GM18499 (cell line): ENCODE measurements around the gene SLC7A14.

Source experiments
- ATAC-seq: cut with Tn5 transposase; IDR thresholded peaks from one replicate; pipeline ENCODE4 v1.9.1; 2021; ENCODE audit warnings: moderate number of reproducible peaks; ENCODE audit not compliant: insufficient read depth, unreplicated experiment

The SLC7A14 gene

GRCh38 chr3:170437696-170438407, 148.0 kb downstream of the SLC7A14 start:
- no peak for ATAC-seq

- no peak for ATAC-seq
These were observed 148.7 kb downstream of the SLC7A14 start for GRCh38 chr3:170437176-170437575.

GRCh38 chr3:170436697-170437096, 149.2 kb downstream of the SLC7A14 start:
- no peak for ATAC-seq

GRCh38 chr3:170432416-170432815, 153.5 kb downstream of the SLC7A14 start:
- no peak for ATAC-seq

GRCh38 chr3:170431054-170431453, 154.8 kb downstream of the SLC7A14 start:
- ATAC-seq = no peak

GRCh38 chr3:170429050-170429449, 156.8 kb downstream of the SLC7A14 start:
- peak; percentile 53 for ATAC-seq

- ATAC-seq = no peak
These were observed 157.8 kb downstream of the SLC7A14 start for GRCh38 chr3:170428095-170428494.

- ATAC-seq = no peak
These were observed 159.6 kb downstream of the SLC7A14 start for GRCh38 chr3:170426240-170426797.

- no peak for ATAC-seq
These were observed 160.2 kb downstream of the SLC7A14 start for GRCh38 chr3:170425491-170426239.

- no peak for ATAC-seq
These were observed 161.0 kb downstream of the SLC7A14 start for GRCh38 chr3:170424879-170425278.

GRCh38 chr3:170423001-170423615, 162.8 kb downstream of the SLC7A14 start:
- ATAC-seq = no peak

GRCh38 chr3:170421758-170422157, 164.1 kb downstream of the SLC7A14 start:
- no peak for ATAC-seq

GRCh38 chr3:170421111-170421641, 164.7 kb downstream of the SLC7A14 start:
- ATAC-seq = no peak

- no peak for ATAC-seq
These were observed 165.5 kb downstream of the SLC7A14 start for GRCh38 chr3:170420307-170420821.

GRCh38 chr3:170419557-170420087, 166.3 kb downstream of the SLC7A14 start:
- no peak for ATAC-seq

- no peak for ATAC-seq
These were observed 167.2 kb downstream of the SLC7A14 start, which contains the start of gene CLDN11 for GRCh38 chr3:170418422-170419398. Gene CLDN11, plus strand, starts transcription at chr3:170418868. Its CDS starts 199 bp downstream, at chr3:170419067.

GRCh38 chr3:170417090-170417489, 168.8 kb downstream of the SLC7A14 start:
- no peak for ATAC-seq

- no peak for ATAC-seq
These were observed 171.6 kb downstream of the SLC7A14 start for GRCh38 chr3:170414202-170414663.

- no peak for ATAC-seq
These were observed 172.6 kb downstream of the SLC7A14 start for GRCh38 chr3:170413291-170413690.
